PC-9 (cell line): Measurements from ENCODE around the gene ABCD2. TPM values are rescaled to one million over a fixed set of nuclear protein-coding genes. Genes with fewer than 3 reads are reported as not detected.
"Not testable (repeated sequence)": the region's sequence is repeated elsewhere in the genome, so short reads cannot be mapped to it uniquely, and the experiment has no call there.

Experiments
- BruUV-seq: library from RNA; stranded (reverse); fragments of 400-500 nt; replicated peaks from 2 replicates; lab custom pipeline; 2021; lab: Mats Ljungman, UMichigan
- CTCF ChIA-PET: fragments of 300-600 bp; sonication (Branson Sonifier 250); formaldehyde crosslinking; loops from one replicate; lab custom pipeline; 2022; ENCODE audit warnings: antibody characterized with exemption; lab: Charles Lee
- POLR2A ChIA-PET: fragments of 300-600 bp; sonication (Branson Sonifier 250); formaldehyde crosslinking; loops from one replicate; lab custom pipeline; 2022; ENCODE audit warnings: antibody characterized with exemption; ENCODE audit not compliant: unreplicated experiment; lab: Charles Lee
- DNase-seq, 2 experiments: peaks; one replicate each; pipeline versions ENCODE4 v3.0.0 to v3.0.0-alpha.2; 2015 to 2022; ENCODE audit warnings: mixed read lengths in 1 of 2
- H2AFZ ChIP-seq: fragments of 200-600 bp; sonication (generic); 2 replicates; pipeline ENCODE4 v1.8.1; 2017; ENCODE audit warnings: antibody characterized with exemption
- H3F3A ChIP-seq: fragments of 200-600 bp; sonication (generic); 2 replicates; pipeline ENCODE4 v1.8.1; 2017; ENCODE audit warnings: antibody characterized with exemption, mild to moderate bottlenecking, low read depth; ENCODE audit not compliant: insufficient read depth
- H3K27ac ChIP-seq: fragments of 200-600 bp; sonication (generic); 2 replicates; pipeline ENCODE4 v1.6.1; 2016; ENCODE audit warnings: mixed run types
- H3K27me3 ChIP-seq: fragments of 200-600 bp; sonication (generic); 2 replicates; pipeline ENCODE4 v1.6.1; 2016; ENCODE audit warnings: low read depth, mixed run types; ENCODE audit not compliant: insufficient read depth
- H3K36me3 ChIP-seq: fragments of 200-600 bp; sonication (generic); 2 replicates; pipeline ENCODE4 v1.6.1; 2016; ENCODE audit warnings: low read depth, mixed run types
- H3K4me1 ChIP-seq: fragments of 200-600 bp; sonication (generic); replicated peaks from 2 replicates; pipeline ENCODE4 v1.6.1; 2016; ENCODE audit warnings: mixed run types; ENCODE audit not compliant: insufficient read depth
- H3K4me2 ChIP-seq: fragments of 200-600 bp; sonication (generic); 2 replicates; pipeline ENCODE4 v1.6.1; 2017; ENCODE audit warnings: mixed run types
- H3K4me3 ChIP-seq: fragments of 200-600 bp; sonication (generic); 2 replicates; pipeline ENCODE4 v1.6.1; 2016; ENCODE audit warnings: mixed run types
- H3K79me2 ChIP-seq: fragments of 200-600 bp; sonication (generic); 2 replicates; pipeline ENCODE4 v1.6.1; 2017; ENCODE audit warnings: low read depth, mixed run types
- H3K9me2 ChIP-seq: fragments of 200-600 bp; sonication (generic); 2 replicates; pipeline ENCODE4 v1.8.1; 2017; ENCODE audit warnings: mild to moderate bottlenecking; ENCODE audit not compliant: insufficient read depth
- H3K9me3 ChIP-seq: fragments of 200-600 bp; sonication (generic); 2 replicates; pipeline ENCODE4 v1.8.1; 2016; ENCODE audit warnings: low read depth; ENCODE audit not compliant: insufficient read depth
- H4K20me1 ChIP-seq: fragments of 200-600 bp; sonication (generic); 2 replicates; pipeline ENCODE4 v1.8.1; 2017; ENCODE audit not compliant: insufficient read depth
- EZH2 ChIP-seq: fragments of 200-600 bp; sonication (generic); IDR thresholded peaks from 2 replicates; pipeline ENCODE4 v1.8.0; 2017; ENCODE audit warnings: antibody characterized with exemption, low read depth
- intact Hi-C: fragments of 100-400 bp; cut with micrococcal nuclease; formaldehyde crosslinking; loops from one replicate; pipeline ENCODE4 v1.10.0; 2022; ENCODE audit not compliant: unreplicated experiment
- total RNA-seq: library from RNA; stranded (reverse); gene quantifications from 2 replicates; pipeline ENCODE4 v1.2.3, GENCODE V29; 2021
- TF ChIP-seq, protein P1 (sequence below): fragments of 200-600 bp; sonication (generic); conservative IDR thresholded peaks from 2 replicates; pipeline ENCODE4 v1.6.1; 2017; ENCODE audit warnings: mixed run types, antibody characterized with exemption, mild to moderate bottlenecking, moderate library complexity

The ABCD2 gene
- total RNA-seq, 1 experiment from 2014 or later, result not detected

DNA sequence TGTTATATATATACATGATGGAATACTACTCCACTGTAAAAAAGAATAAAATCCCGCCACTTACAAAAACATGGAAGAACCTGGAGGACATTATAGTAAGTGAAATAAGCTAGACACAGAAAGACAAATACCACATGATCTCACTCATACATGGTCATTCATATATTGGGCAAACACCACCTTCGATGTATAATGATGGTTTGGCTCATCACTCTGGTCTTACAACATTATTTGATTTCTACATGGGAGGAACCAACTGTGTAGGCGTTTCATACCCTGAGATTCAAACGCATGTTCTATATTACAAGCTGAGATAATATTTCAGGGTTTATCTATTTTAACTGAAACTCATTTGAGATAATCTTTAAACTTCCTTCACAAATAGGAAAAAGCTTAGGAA lies 48.3 kb downstream of the ABCD2 start:
- no TSS peak for BruUV-seq
- Histone ChIP-seq H3K36me3 (no peaks in the 10 kb centered on the region), H3K4me3 (no peak overlapping the region), H3K27me3 (no peaks in the 10 kb centered on the region), H2AFZ (no peak overlapping the region), H3K4me2 (no peak overlapping the region), H3K79me2 (no peaks in the 10 kb centered on the region), H3F3A (no peaks in the 10 kb centered on the region), H3K9me3 (no peaks in the 10 kb centered on the region), H4K20me1 (no peaks in the 10 kb centered on the region), H3K27ac (no peak overlapping the region), H3K9me2 (no peaks in the 10 kb centered on the region), H3K4me1 (no peaks in the 10 kb centered on the region)
- no peak for TF ChIP-seq EZH2
- ChIA-PET POLR2A (no interaction called here), CTCF (no interaction called here)
- no peak for DNase-seq
- intact Hi-C loops, result no loop called here

DNA sequence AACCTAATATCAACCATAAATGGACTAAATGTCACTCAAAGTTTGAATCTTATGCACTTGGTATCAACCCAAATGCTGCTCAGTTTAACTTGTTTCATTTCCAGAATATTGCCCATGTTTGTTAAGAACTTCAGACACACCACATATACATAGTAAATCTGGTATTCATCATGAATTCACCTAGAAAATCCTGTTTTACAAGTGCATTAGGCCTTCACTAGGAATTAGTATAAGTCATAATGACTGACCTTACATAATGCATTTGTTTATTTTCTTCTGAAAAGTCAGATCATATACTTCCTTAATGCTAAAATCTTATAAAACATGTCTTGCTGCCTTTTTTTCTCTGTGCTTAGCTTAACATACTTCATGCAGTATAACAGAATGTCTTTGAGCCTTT lies 66.1 kb downstream of the ABCD2 start:
- Histone ChIP-seq H3K9me2 (no peaks in the 10 kb centered on the region), H3K4me1 (peaks cover 28% of the 10 kb centered on the region), H3K27ac (no peak overlapping the region), H4K20me1 (no peaks in the 10 kb centered on the region), H3K79me2 (no peaks in the 10 kb centered on the region), H3K4me3 (no peak overlapping the region), H3K36me3 (no peaks in the 10 kb centered on the region), H2AFZ (no peak overlapping the region), H3F3A (no peaks in the 10 kb centered on the region; the same call in 1 of the 2 replicates), H3K4me2 (peak overlapping the region; percentile 26; the same call in 1 of the 2 replicates), H3K27me3 (no peaks in the 10 kb centered on the region), H3K9me3 (no peaks in the 10 kb centered on the region)
- CTCF ChIA-PET, result no interaction called here
- intact Hi-C loops, result no loop called here
- POLR2A ChIA-PET, result interaction anchor here (0.5 kb wide), 1 partner anchor 315 kb away, joined by 3 read pairs; no protein-coding TSS in a partner anchor
- DNase-seq, result peak in 1 of 2 experiments; percentile 75
- no peak for TF ChIP-seq EZH2
- TF ChIP-seq, protein P1, sequence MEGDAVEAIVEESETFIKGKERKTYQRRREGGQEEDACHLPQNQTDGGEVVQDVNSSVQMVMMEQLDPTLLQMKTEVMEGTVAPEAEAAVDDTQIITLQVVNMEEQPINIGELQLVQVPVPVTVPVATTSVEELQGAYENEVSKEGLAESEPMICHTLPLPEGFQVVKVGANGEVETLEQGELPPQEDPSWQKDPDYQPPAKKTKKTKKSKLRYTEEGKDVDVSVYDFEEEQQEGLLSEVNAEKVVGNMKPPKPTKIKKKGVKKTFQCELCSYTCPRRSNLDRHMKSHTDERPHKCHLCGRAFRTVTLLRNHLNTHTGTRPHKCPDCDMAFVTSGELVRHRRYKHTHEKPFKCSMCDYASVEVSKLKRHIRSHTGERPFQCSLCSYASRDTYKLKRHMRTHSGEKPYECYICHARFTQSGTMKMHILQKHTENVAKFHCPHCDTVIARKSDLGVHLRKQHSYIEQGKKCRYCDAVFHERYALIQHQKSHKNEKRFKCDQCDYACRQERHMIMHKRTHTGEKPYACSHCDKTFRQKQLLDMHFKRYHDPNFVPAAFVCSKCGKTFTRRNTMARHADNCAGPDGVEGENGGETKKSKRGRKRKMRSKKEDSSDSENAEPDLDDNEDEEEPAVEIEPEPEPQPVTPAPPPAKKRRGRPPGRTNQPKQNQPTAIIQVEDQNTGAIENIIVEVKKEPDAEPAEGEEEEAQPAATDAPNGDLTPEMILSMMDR, result no peak
- no TSS peak for BruUV-seq

DNA sequence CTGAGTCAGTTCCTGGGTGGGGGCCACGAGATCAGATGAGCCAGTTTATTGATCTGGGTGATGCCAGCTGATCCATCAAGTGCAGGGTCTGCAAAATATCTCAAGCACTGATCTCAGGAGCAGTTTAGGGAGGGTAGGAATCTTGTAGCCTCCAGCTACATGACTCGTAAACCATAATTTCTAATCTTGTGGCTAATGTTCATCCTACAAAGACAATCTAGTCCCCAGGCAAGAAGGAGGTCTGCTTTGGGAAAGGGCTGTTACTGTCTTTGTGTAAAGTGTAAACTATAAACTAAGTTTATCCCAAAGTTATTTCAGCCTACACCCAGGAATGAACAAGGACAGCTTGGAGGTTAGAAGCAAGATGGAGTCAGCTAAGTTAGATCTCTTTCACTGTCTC lies 75.4 kb downstream of the ABCD2 start:
- H3F3A ChIP-seq, POLR2A ChIA-PET, H3K4me1 ChIP-seq, H3K4me3 ChIP-seq, H3K36me3 ChIP-seq, H3K27ac ChIP-seq, BruUV-seq, CTCF ChIA-PET, H4K20me1 ChIP-seq, H3K4me2 ChIP-seq, DNase-seq, H3K79me2 ChIP-seq, H3K9me2 ChIP-seq, H3K27me3 ChIP-seq, intact Hi-C loops, H2AFZ ChIP-seq, H3K9me3 ChIP-seq: not testable (repeated sequence)

DNA sequence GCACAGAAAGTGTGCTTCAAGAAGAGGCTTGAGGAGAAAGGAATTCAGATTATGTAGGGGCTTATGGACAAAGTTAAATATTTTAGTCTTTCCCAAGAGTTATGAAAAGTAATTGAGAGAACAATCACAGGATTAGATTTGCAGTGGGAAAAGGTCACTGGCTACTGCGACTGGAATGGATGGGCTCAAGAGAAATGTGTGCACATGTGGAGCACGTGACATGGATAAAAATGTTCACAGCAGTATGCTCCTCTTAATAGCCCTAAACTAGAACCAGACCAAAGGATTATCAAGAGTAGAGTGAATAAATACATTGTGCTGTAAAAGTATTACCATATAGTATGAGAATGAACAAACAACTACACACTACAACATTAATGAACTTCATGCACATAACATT lies 78.1 kb downstream of the ABCD2 start:
- H3F3A ChIP-seq, result no peaks in the 10 kb centered on the region
- no peaks in the 10 kb centered on the region for H3K79me2 ChIP-seq
- no peak overlapping the region for H3K4me3 ChIP-seq
- H3K4me1 ChIP-seq, result no peaks in the 10 kb centered on the region
- H4K20me1 ChIP-seq, result no peaks in the 10 kb centered on the region
- no peak overlapping the region for H3K27ac ChIP-seq
- TF ChIP-seq, protein P1, result no peak
- TF ChIP-seq EZH2, result no peak
- no peak overlapping the region for H3K4me2 ChIP-seq
- no peak for DNase-seq
- H3K27me3 ChIP-seq, result no peaks in the 10 kb centered on the region
- no peak overlapping the region for H2AFZ ChIP-seq
- no peaks in the 10 kb centered on the region for H3K9me2 ChIP-seq
- ChIA-PET CTCF (no interaction called here), POLR2A (no interaction called here)
- no TSS peak for BruUV-seq
- intact Hi-C loops, result no loop called here
- H3K9me3 ChIP-seq, result no peaks in the 10 kb centered on the region
- H3K36me3 ChIP-seq, result no peaks in the 10 kb centered on the region
